ENCODE data around the gene FASTKD3.

GRCh38 chr5:7866196-7866595 lies 2.6 kb downstream of the FASTKD3 start:
- no peak for TF ChIP-seq CTCF (IDR thresholded peaks at IDR 0.05)
- peak in 1 of 2 donors; percentile 38 for TF ChIP-seq POLR2A (IDR thresholded peaks at IDR 0.05)

All from adrenal gland (tissue), 5 donors.